CD14-positive monocyte (primary cell): ENCODE data around the gene EDEM1. TPM values are rescaled to one million over a fixed set of nuclear protein-coding genes. Genes with fewer than 3 reads are reported as not detected.

Source experiments
- DNase-seq, 3 donors: peaks; one replicate each; pipeline ENCODE4 v3.0.0-alpha.2; 2011 to 2022
- H2AFZ ChIP-seq: 2 replicates; pipeline ENCODE4 v1.6.0; 2012; ENCODE audit warnings: mild to moderate bottlenecking, low read depth, low read length, inconsistent platforms; ENCODE audit not compliant: insufficient read depth, poor library complexity, severe bottlenecking
- H3K27ac ChIP-seq, 2 donors: 1 replicate in 1 of 2; 2 replicates in 1 of 2; pipeline ENCODE4 v1.5.1; 2012 to 2013; ENCODE audit warnings: low read length in 2 of 2, control low read depth in 1 of 2, inconsistent platforms in 1 of 2, low read depth in 1 of 2, mild to moderate bottlenecking in 1 of 2
- H3K27me3 ChIP-seq, 2 donors: one replicate each; pipeline versions ENCODE4 v1.6.0 to v1.6.1; 2011 to 2013; ENCODE audit warnings: low read length in 2 of 2; ENCODE audit not compliant: control insufficient read depth in 2 of 2, insufficient read depth in 2 of 2
- H3K36me3 ChIP-seq, 2 donors: replicated peaks in 1 of 2; 1 replicate in 1 of 2; 2 replicates in 1 of 2; pipeline versions ENCODE4 v1.5.1 to v1.6.1; 2012 to 2013; ENCODE audit warnings: low read length in 2 of 2, control low read depth in 1 of 2, inconsistent platforms in 1 of 2, mild to moderate bottlenecking in 1 of 2; ENCODE audit not compliant: insufficient read depth in 2 of 2, control insufficient read depth in 1 of 2
- H3K4me1 ChIP-seq, 2 donors: 1 replicate in 1 of 2; 2 replicates in 1 of 2; pipeline versions ENCODE4 v1.5.1 to v1.6.1; 2012 to 2013; ENCODE audit warnings: low read length in 2 of 2, control low read depth in 1 of 2, inconsistent platforms in 1 of 2, mild to moderate bottlenecking in 1 of 2, moderate library complexity in 1 of 2; ENCODE audit not compliant: insufficient read depth in 2 of 2, control insufficient read depth in 1 of 2
- H3K4me2 ChIP-seq: replicated peaks from 2 replicates; pipeline ENCODE3; 2012; ENCODE audit warnings: low read length, moderate library complexity, mild to moderate bottlenecking; ENCODE audit not compliant: poor library complexity, severe bottlenecking; ENCODE audit errors: extremely low read depth
- H3K4me3 ChIP-seq, 3 experiments: fragments of 200-600 bp in 1 of 3; sonication (generic) in 1 of 3; replicated peaks in 1 of 3; 1 replicate in 2 of 3; 2 replicates in 1 of 3; pipeline ENCODE4 v1.5.1; 2011 to 2013; ENCODE audit warnings: low read length in 3 of 3, mild to moderate bottlenecking in 3 of 3, control low read depth in 2 of 3, low read depth in 2 of 3, inconsistent platforms in 1 of 3, moderate library complexity in 1 of 3
- H3K79me2 ChIP-seq: 2 replicates; pipeline ENCODE4 v1.6.0; 2012; ENCODE audit warnings: mild to moderate bottlenecking, control low read depth, inconsistent platforms, low read length, moderate library complexity; ENCODE audit not compliant: insufficient read depth
- H3K9ac ChIP-seq: 2 replicates; pipeline ENCODE4 v1.6.0; 2017; ENCODE audit warnings: low read length, mild to moderate bottlenecking; ENCODE audit not compliant: insufficient read depth, poor library complexity, severe bottlenecking
- H3K9me3 ChIP-seq, 2 donors: replicated peaks in 1 of 2; 1 replicate in 1 of 2; 2 replicates in 1 of 2; pipeline versions ENCODE4 v1.5.1 to v1.6.1; 2012 to 2013; ENCODE audit warnings: low read length in 2 of 2, control low read depth in 1 of 2; ENCODE audit not compliant: control insufficient read depth in 1 of 2, insufficient read depth in 1 of 2
- H4K20me1 ChIP-seq: 2 replicates; pipeline ENCODE4 v1.6.0; 2012; ENCODE audit warnings: mild to moderate bottlenecking, low read length, control low read depth, moderate library complexity; ENCODE audit not compliant: insufficient read depth
- H3K27ac Mint-ChIP-seq, 7 donors: one replicate each; pipeline ENCODE4 v1.8.0; 2020; ENCODE audit warnings: mild to moderate bottlenecking in 7 of 7, mixed read lengths in 7 of 7, moderate library complexity in 6 of 7, inconsistent platforms in 2 of 7
- H3K27me3 Mint-ChIP-seq, 3 donors: one replicate each; pipeline ENCODE4 v1.8.0; 2021 to 2022; ENCODE audit warnings: low read depth in 3 of 3, mild to moderate bottlenecking in 3 of 3, mixed read lengths in 3 of 3, moderate library complexity in 3 of 3, inconsistent platforms in 1 of 3
- H3K36me3 Mint-ChIP-seq, 2 donors: one replicate each; pipeline ENCODE4 v1.8.0; 2020; ENCODE audit warnings: mixed read lengths in 2 of 2, inconsistent platforms in 1 of 2, mild to moderate bottlenecking in 1 of 2
- H3K4me1 Mint-ChIP-seq: one replicate; pipeline ENCODE4 v1.8.0; 2020; ENCODE audit warnings: mild to moderate bottlenecking, mixed read lengths
- H3K4me3 Mint-ChIP-seq, 2 donors: one replicate each; pipeline ENCODE4 v1.8.0; 2020; ENCODE audit warnings: mild to moderate bottlenecking in 2 of 2, mixed read lengths in 2 of 2, moderate library complexity in 1 of 2
- H3K9me3 Mint-ChIP-seq, 7 donors: one replicate each; pipeline ENCODE4 v1.8.0; 2020 to 2022; ENCODE audit warnings: mixed read lengths in 7 of 7, mild to moderate bottlenecking in 6 of 7, moderate library complexity in 6 of 7, inconsistent platforms in 2 of 7
- WGBS: methylation state at CpG from one replicate; pipeline ENCODE4 v1.1.5; 2013; ENCODE audit warnings: missing lambda C conversion rate; ENCODE audit not compliant: insufficient coverage; 5-methylcytosine and 5-hydroxymethylcytosine counted together
- intact Hi-C, 2 donors: fragments of 100-400 bp; cut with micrococcal nuclease; formaldehyde crosslinking; loops; one replicate each; pipeline versions ENCODE4 v1.15.0 to v1.15.1; 2023
- polyA plus RNA-seq, 3 donors: library from polyadenylated mRNA; depleted of rRNA in 1 of 3; unstranded in 2 of 3; stranded (reverse) in 1 of 3; fragments of 300-500 nt in 2 of 3; fragments of >200 nt in 1 of 3; fragmentation: Illumina TruSeq in 2 of 3; gene quantifications; 1 replicate in 2 of 3; 2 replicates in 1 of 3; pipeline ENCODE4 v1.2.3, GENCODE V29; 2012 to 2021
- TF ChIP-seq, protein P1 (sequence below): fragments of 200-600 bp; IDR thresholded peaks from one replicate; pipeline ENCODE4 v1.8.0; 2022; ENCODE audit warnings: antibody characterized with exemption, mild to moderate bottlenecking

Gene EDEM1
- polyA plus RNA-seq, 3 donors = 17.5 to 31.7 (median 23.7) TPM

DNA sequence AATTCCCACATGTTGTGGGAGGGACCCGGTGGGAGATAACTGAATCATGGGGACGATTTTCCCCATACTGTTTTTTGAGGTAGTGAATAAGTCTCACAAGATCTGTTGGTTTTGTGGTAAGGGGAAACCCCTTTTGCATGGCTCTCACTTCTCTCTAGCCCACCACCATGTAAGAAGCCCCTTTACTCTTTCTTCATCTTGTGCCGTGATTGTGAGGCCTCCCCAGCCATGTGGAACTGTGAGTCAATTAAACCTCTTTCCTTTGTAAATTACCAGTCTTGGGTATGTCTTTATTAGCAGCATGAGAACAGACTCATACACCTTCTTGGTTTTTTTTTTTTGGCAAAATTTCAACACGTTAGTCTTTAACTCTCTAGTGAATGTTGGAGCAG, 47.3 kb upstream of the EDEM1 start:
- no peak overlapping the region for H2AFZ ChIP-seq
- peaks cover 0 to 11% of the 10 kb centered on the region in 2 donors for H3K36me3 ChIP-seq
- Mint-ChIP-seq H3K4me1 (peaks cover 78% of the 10 kb centered on the region), H3K9me3 (no peaks in the 10 kb centered on the region), H3K27me3 (no peaks in the 10 kb centered on the region), H3K4me3 (peak overlapping the region; percentile 54 to 80), H3K36me3 (peaks cover 16 to 31% of the 10 kb centered on the region in 2 donors), H3K27ac (peak overlapping the region; percentile 96 to 98 (median 98))
- peaks cover 100% of the 10 kb centered on the region for H3K79me2 ChIP-seq
- peaks cover 96% of the 10 kb centered on the region for H4K20me1 ChIP-seq
- intact Hi-C loops = loop anchor here in 1 of 2 donors (5.0 kb wide), 1 partner anchor 47 kb away; the partner anchor contains the start of gene EDEM1
- 0% methylated on average over 1 of the region's 4 CpGs for WGBS
- no peaks in the 10 kb centered on the region for H3K27me3 ChIP-seq
- peak overlapping the region; percentile 54 for H3K4me2 ChIP-seq
- H3K9me3 ChIP-seq = no peaks in the 10 kb centered on the region
- peak overlapping the region; percentile 48 for H3K9ac ChIP-seq
- peak overlapping the region in 1 of 3 experiments; percentile 22 for H3K4me3 ChIP-seq
- peak overlapping the region; percentile 87 to 94 for H3K27ac ChIP-seq
- H3K4me1 ChIP-seq = peaks cover 86 to 87% of the 10 kb centered on the region in 2 donors
- DNase-seq = peak; percentile 80 to 97 (median 80)
- TF ChIP-seq, protein P1, sequence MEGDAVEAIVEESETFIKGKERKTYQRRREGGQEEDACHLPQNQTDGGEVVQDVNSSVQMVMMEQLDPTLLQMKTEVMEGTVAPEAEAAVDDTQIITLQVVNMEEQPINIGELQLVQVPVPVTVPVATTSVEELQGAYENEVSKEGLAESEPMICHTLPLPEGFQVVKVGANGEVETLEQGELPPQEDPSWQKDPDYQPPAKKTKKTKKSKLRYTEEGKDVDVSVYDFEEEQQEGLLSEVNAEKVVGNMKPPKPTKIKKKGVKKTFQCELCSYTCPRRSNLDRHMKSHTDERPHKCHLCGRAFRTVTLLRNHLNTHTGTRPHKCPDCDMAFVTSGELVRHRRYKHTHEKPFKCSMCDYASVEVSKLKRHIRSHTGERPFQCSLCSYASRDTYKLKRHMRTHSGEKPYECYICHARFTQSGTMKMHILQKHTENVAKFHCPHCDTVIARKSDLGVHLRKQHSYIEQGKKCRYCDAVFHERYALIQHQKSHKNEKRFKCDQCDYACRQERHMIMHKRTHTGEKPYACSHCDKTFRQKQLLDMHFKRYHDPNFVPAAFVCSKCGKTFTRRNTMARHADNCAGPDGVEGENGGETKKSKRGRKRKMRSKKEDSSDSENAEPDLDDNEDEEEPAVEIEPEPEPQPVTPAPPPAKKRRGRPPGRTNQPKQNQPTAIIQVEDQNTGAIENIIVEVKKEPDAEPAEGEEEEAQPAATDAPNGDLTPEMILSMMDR = no peak

- Histone ChIP-seq H3K27me3 (no peaks in the 10 kb centered on the region), H3K4me1 (peaks cover 89 to 93% of the 10 kb centered on the region in 2 donors), H4K20me1 (peaks cover 100% of the 10 kb centered on the region), H3K9me3 (no peaks in the 10 kb centered on the region), H3K4me2 (no peak overlapping the region), H3K27ac (peak overlapping the region; percentile 87 to 94), H2AFZ (no peak overlapping the region), H3K36me3 (peaks cover 0 to 11% of the 10 kb centered on the region in 2 donors), H3K9ac (peak overlapping the region; percentile 48), H3K79me2 (peaks cover 100% of the 10 kb centered on the region), H3K4me3 (peak overlapping the region in 1 of 3 experiments; percentile 22)
- peak in 1 of 3 donors; percentile 41 for DNase-seq
- Mint-ChIP-seq H3K9me3 (no peaks in the 10 kb centered on the region), H3K27ac (peak overlapping the region; percentile 96 to 98 (median 98)), H3K27me3 (no peaks in the 10 kb centered on the region), H3K4me1 (peaks cover 84% of the 10 kb centered on the region), H3K4me3 (no peak overlapping the region), H3K36me3 (peaks cover 16 to 36% of the 10 kb centered on the region in 2 donors)
- intact Hi-C loops = loop anchor here in 1 of 2 donors (5.0 kb wide), 1 partner anchor 46 kb away; the partner anchor contains the start of gene EDEM1
- TF ChIP-seq, protein P1 = no peak
- no CpG with 5 or more reads among the region's 6 CpGs for WGBS
Measured at GRCh38 chr3:5140839-5141238, 46.7 kb upstream of the EDEM1 start.
